ENCODE measurements around the gene PPP1R7. TPM values are rescaled to one million over a fixed set of nuclear protein-coding genes. Genes with fewer than 3 reads are reported as not detected.

PPP1R7 gene
- total RNA-seq, 1 experiment from 2014 or later = 39.5 TPM

- Histone ChIP-seq H3K27ac (ENCODE audit: low read length) (no peak overlapping the region), H3K4me2 (ENCODE audit: low read depth, low read length, poor library complexity, severe bottlenecking) (no peak overlapping the region), H3K27me3 (ENCODE audit: low read length) (no peaks in the 10 kb centered on the region), H3K4me1 (ENCODE audit: low read length) (peaks cover 18% of the 10 kb centered on the region), H3K9me2 (replicated peaks; ENCODE audit: insufficient read depth, low read length) (no peaks in the 10 kb centered on the region), H2AFZ (ENCODE audit: low read length) (no peak overlapping the region), H3K36me3 (ENCODE audit: insufficient read depth, low read length) (peaks cover 8% of the 10 kb centered on the region; the same call in 1 of the 2 replicates), H4K20me1 (ENCODE audit: insufficient read depth, low read depth, low read length) (no peaks in the 10 kb centered on the region), H3K9ac (ENCODE audit: low read length) (no peak overlapping the region), H3K79me2 (ENCODE audit: low read length) (no peaks in the 10 kb centered on the region), H3K4me3 (ENCODE audit: low read length) (no peak overlapping the region), H3K9me3 (ENCODE audit: low read length) (no peaks in the 10 kb centered on the region)
- DNase-seq = no peak
Measured at GRCh38 chr2:241115361-241115760, 34.9 kb upstream of the PPP1R7 start.

- Histone ChIP-seq H3K9me2 (replicated peaks; ENCODE audit: insufficient read depth, low read length) (no peaks in the 10 kb centered on the region), H3K4me2 (ENCODE audit: low read depth, low read length, poor library complexity, severe bottlenecking) (no peak overlapping the region), H3K27ac (ENCODE audit: low read length) (no peak overlapping the region), H3K4me1 (ENCODE audit: low read length) (peaks cover 3% of the 10 kb centered on the region; the same call in 1 of the 2 replicates), H3K79me2 (ENCODE audit: low read length) (peaks cover 6% of the 10 kb centered on the region; the same call in 1 of the 2 replicates), H3K27me3 (ENCODE audit: low read length) (no peaks in the 10 kb centered on the region), H3K9me3 (ENCODE audit: low read length) (no peaks in the 10 kb centered on the region), H3K9ac (ENCODE audit: low read length) (no peak overlapping the region), H3K4me3 (ENCODE audit: low read length) (no peak overlapping the region), H2AFZ (ENCODE audit: low read length) (no peak overlapping the region), H4K20me1 (ENCODE audit: insufficient read depth, low read depth, low read length) (no peaks in the 10 kb centered on the region), H3K36me3 (ENCODE audit: insufficient read depth, low read length) (peaks cover 23% of the 10 kb centered on the region)
- no peak for DNase-seq
Measured at GRCh38 chr2:241116606-241117560, 33.4 kb upstream of the PPP1R7 start.

- Histone ChIP-seq H3K9ac (ENCODE audit: low read length) (no peak overlapping the region), H3K27me3 (ENCODE audit: low read length) (no peaks in the 10 kb centered on the region), H3K27ac (ENCODE audit: low read length) (no peak overlapping the region), H3K4me2 (ENCODE audit: low read depth, low read length, poor library complexity, severe bottlenecking) (no peak overlapping the region), H3K36me3 (ENCODE audit: insufficient read depth, low read length) (peaks cover 27% of the 10 kb centered on the region), H3K4me1 (ENCODE audit: low read length) (no peaks in the 10 kb centered on the region), H4K20me1 (ENCODE audit: insufficient read depth, low read depth, low read length) (no peaks in the 10 kb centered on the region), H2AFZ (ENCODE audit: low read length) (no peak overlapping the region), H3K79me2 (ENCODE audit: low read length) (peaks cover 6% of the 10 kb centered on the region; the same call in 1 of the 2 replicates), H3K4me3 (ENCODE audit: low read length) (no peak overlapping the region), H3K9me3 (ENCODE audit: low read length) (no peaks in the 10 kb centered on the region), H3K9me2 (replicated peaks; ENCODE audit: insufficient read depth, low read length) (no peaks in the 10 kb centered on the region)
- DNase-seq = no peak
Measured at GRCh38 chr2:241118737-241119505, 31.3 kb upstream of the PPP1R7 start.

- peaks cover 6% of the 10 kb centered on the region for H3K79me2 ChIP-seq (ENCODE audit: low read length)
- H3K9ac ChIP-seq (ENCODE audit: low read length) = no peak overlapping the region
- no peaks in the 10 kb centered on the region for H4K20me1 ChIP-seq (ENCODE audit: insufficient read depth, low read depth, low read length)
- peak; percentile 45 for DNase-seq
- no peak overlapping the region for H3K4me2 ChIP-seq (ENCODE audit: low read depth, low read length, poor library complexity, severe bottlenecking)
- no peaks in the 10 kb centered on the region for H3K4me1 ChIP-seq (ENCODE audit: low read length)
- H3K9me3 ChIP-seq (ENCODE audit: low read length) = no peaks in the 10 kb centered on the region
- no peaks in the 10 kb centered on the region for H3K27me3 ChIP-seq (ENCODE audit: low read length)
- peaks cover 24% of the 10 kb centered on the region for H3K36me3 ChIP-seq (ENCODE audit: insufficient read depth, low read length)
- H3K27ac ChIP-seq (ENCODE audit: low read length) = no peak overlapping the region
- no peak overlapping the region for H2AFZ ChIP-seq (ENCODE audit: low read length)
- no peak overlapping the region for H3K4me3 ChIP-seq (ENCODE audit: low read length)
- H3K9me2 ChIP-seq (replicated peaks; ENCODE audit: insufficient read depth, low read length) = no peaks in the 10 kb centered on the region
Measured at GRCh38 chr2:241120440-241120839, 29.8 kb upstream of the PPP1R7 start.

- Histone ChIP-seq H3K9ac (ENCODE audit: low read length) (no peak overlapping the region), H3K4me3 (ENCODE audit: low read length) (no peak overlapping the region), H3K9me3 (ENCODE audit: low read length) (no peaks in the 10 kb centered on the region), H3K9me2 (replicated peaks; ENCODE audit: insufficient read depth, low read length) (no peaks in the 10 kb centered on the region), H3K79me2 (ENCODE audit: low read length) (peaks cover 6% of the 10 kb centered on the region), H2AFZ (ENCODE audit: low read length) (no peak overlapping the region), H3K36me3 (ENCODE audit: insufficient read depth, low read length) (peaks cover 24% of the 10 kb centered on the region), H3K27ac (ENCODE audit: low read length) (no peak overlapping the region), H4K20me1 (ENCODE audit: insufficient read depth, low read depth, low read length) (no peaks in the 10 kb centered on the region), H3K27me3 (ENCODE audit: low read length) (no peaks in the 10 kb centered on the region), H3K4me2 (ENCODE audit: low read depth, low read length, poor library complexity, severe bottlenecking) (no peak overlapping the region), H3K4me1 (ENCODE audit: low read length) (no peaks in the 10 kb centered on the region)
- DNase-seq = no peak
Measured at GRCh38 chr2:241121008-241121407, 29.3 kb upstream of the PPP1R7 start.

- DNase-seq = no peak
- H3K4me2 ChIP-seq (ENCODE audit: low read depth, low read length, poor library complexity, severe bottlenecking) = no peak overlapping the region
- H2AFZ ChIP-seq (ENCODE audit: low read length) = no peak overlapping the region
- no peaks in the 10 kb centered on the region for H4K20me1 ChIP-seq (ENCODE audit: insufficient read depth, low read depth, low read length)
- H3K36me3 ChIP-seq (ENCODE audit: insufficient read depth, low read length) = peaks cover 19% of the 10 kb centered on the region
- H3K4me3 ChIP-seq (ENCODE audit: low read length) = no peak overlapping the region
- no peak overlapping the region for H3K9ac ChIP-seq (ENCODE audit: low read length)
- peaks cover 6% of the 10 kb centered on the region for H3K79me2 ChIP-seq (ENCODE audit: low read length)
- H3K27me3 ChIP-seq (ENCODE audit: low read length) = no peaks in the 10 kb centered on the region
- H3K27ac ChIP-seq (ENCODE audit: low read length) = no peak overlapping the region
- no peaks in the 10 kb centered on the region for H3K4me1 ChIP-seq (ENCODE audit: low read length)
- no peaks in the 10 kb centered on the region for H3K9me3 ChIP-seq (ENCODE audit: low read length)
- no peaks in the 10 kb centered on the region for H3K9me2 ChIP-seq (replicated peaks; ENCODE audit: insufficient read depth, low read length)
Measured at GRCh38 chr2:241122376-241123002, 27.8 kb upstream of the PPP1R7 start.

- H3K27me3 ChIP-seq (ENCODE audit: low read length) = no peaks in the 10 kb centered on the region
- peaks cover 6% of the 10 kb centered on the region for H3K79me2 ChIP-seq (ENCODE audit: low read length)
- no peaks in the 10 kb centered on the region for H3K9me3 ChIP-seq (ENCODE audit: low read length)
- no peak overlapping the region for H3K27ac ChIP-seq (ENCODE audit: low read length)
- H3K4me1 ChIP-seq (ENCODE audit: low read length) = no peaks in the 10 kb centered on the region
- no peak overlapping the region for H2AFZ ChIP-seq (ENCODE audit: low read length)
- no peaks in the 10 kb centered on the region for H3K9me2 ChIP-seq (replicated peaks; ENCODE audit: insufficient read depth, low read length)
- H3K36me3 ChIP-seq (ENCODE audit: insufficient read depth, low read length) = peaks cover 19% of the 10 kb centered on the region
- H3K4me2 ChIP-seq (ENCODE audit: low read depth, low read length, poor library complexity, severe bottlenecking) = no peak overlapping the region
- DNase-seq = no peak
- no peak overlapping the region for H3K4me3 ChIP-seq (ENCODE audit: low read length)
- no peaks in the 10 kb centered on the region for H4K20me1 ChIP-seq (ENCODE audit: insufficient read depth, low read depth, low read length)
- no peak overlapping the region for H3K9ac ChIP-seq (ENCODE audit: low read length)
Measured at GRCh38 chr2:241123816-241124536, 26.3 kb upstream of the PPP1R7 start.

Data from Karpas-422 (cell line).